ENCODE data around the gene SH2D2A.

DNA sequence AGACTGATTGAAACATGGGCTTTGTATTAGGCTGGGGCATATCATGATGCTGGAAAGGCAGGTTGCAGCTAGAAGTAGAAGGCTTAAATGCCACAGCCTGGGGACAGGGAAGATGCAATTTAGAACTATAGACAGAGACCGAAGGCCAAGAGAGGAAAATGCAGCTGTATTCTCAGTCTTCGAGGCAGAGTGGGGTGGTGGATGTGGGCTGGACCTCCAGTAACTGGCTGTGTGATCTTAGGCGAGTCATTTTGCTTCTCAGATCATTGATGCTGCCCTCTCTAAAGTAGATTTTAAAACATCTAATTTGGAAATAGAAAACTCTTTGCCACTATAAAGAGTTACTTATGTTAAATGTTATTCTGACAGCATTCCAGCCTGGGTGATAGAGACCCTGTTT is 17.7 kb upstream of the SH2D2A start:
- TF ChIP-seq CTCF (IDR thresholded peaks at IDR 0.05; ENCODE audit: extremely low read depth in 1 of 2, insufficient read depth in 1 of 2, low read depth in 1 of 2, low read length in 2 of 2): no peak
- TF ChIP-seq POLR2A (IDR thresholded peaks at IDR 0.05; ENCODE audit: low read depth, low read length): no peak
- TF ChIP-seq POLR2AphosphoS5 (IDR thresholded peaks at IDR 0.05; ENCODE audit: insufficient read depth, low read depth, low read length): no peak
- no peak for TF ChIP-seq MYC (IDR thresholded peaks at IDR 0.05; ENCODE audit: low read depth, low read length)
- no peak for TF ChIP-seq JUN (IDR thresholded peaks at IDR 0.05; ENCODE audit: borderline replicate concordance, insufficient read depth, insufficient read length, low read depth)
- TF ChIP-seq, protein P1, sequence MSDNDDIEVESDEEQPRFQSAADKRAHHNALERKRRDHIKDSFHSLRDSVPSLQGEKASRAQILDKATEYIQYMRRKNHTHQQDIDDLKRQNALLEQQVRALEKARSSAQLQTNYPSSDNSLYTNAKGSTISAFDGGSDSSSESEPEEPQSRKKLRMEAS (IDR thresholded peaks at IDR 0.05; ENCODE audit: insufficient read depth, insufficient read length): no peak
- no peak for TF ChIP-seq FOS (IDR thresholded peaks at IDR 0.05; ENCODE audit: borderline replicate concordance, insufficient read depth, low read length)

All from endothelial cell of umbilical vein (primary cell).